DOHH2 (cell line): ENCODE measurements around the gene IL17A.

Source experiments
- H3F3A ChIP-seq: fragments of 200-600 bp; sonication (generic), shearing (Covaris generic); 2 replicates; pipeline ENCODE4 v1.6.0; 2016; ENCODE audit warnings: antibody characterized with exemption, mild to moderate bottlenecking; ENCODE audit not compliant: control insufficient read depth, insufficient read depth
- H3K27ac ChIP-seq: fragments of 200-600 bp; sonication (generic); 2 replicates; pipeline ENCODE4 v1.5.1; 2014; ENCODE audit warnings: low read depth, mild to moderate bottlenecking, low read length, moderate library complexity
- H3K27me3 ChIP-seq: fragments of 200-600 bp; sonication (generic); 2 replicates; pipeline ENCODE4 v1.6.1; 2014; ENCODE audit warnings: mild to moderate bottlenecking, low read length, mixed read lengths; ENCODE audit not compliant: control insufficient read depth
- H3K36me3 ChIP-seq: fragments of 200-600 bp; sonication (generic); 2 replicates; pipeline ENCODE4 v1.6.1; 2014; ENCODE audit warnings: mild to moderate bottlenecking, low read length, moderate library complexity, mixed read lengths; ENCODE audit not compliant: control insufficient read depth
- H3K4me1 ChIP-seq: fragments of 200-600 bp; sonication (generic); 2 replicates; pipeline ENCODE4 v1.6.1; 2014; ENCODE audit warnings: mild to moderate bottlenecking, low read length, mixed read lengths; ENCODE audit not compliant: control insufficient read depth
- H3K4me2 ChIP-seq: fragments of 200-600 bp; sonication (generic); 2 replicates; pipeline ENCODE4 v1.6.0; 2014; ENCODE audit warnings: mild to moderate bottlenecking, low read length, moderate library complexity
- H3K4me3 ChIP-seq: fragments of 200-600 bp; sonication (generic); 2 replicates; pipeline ENCODE4 v1.5.1; 2014; ENCODE audit warnings: mild to moderate bottlenecking, low read length, mixed read lengths
- H3K79me2 ChIP-seq: fragments of 200-600 bp; sonication (generic); 2 replicates; pipeline ENCODE4 v1.6.1; 2014; ENCODE audit warnings: mild to moderate bottlenecking, low read length, mixed read lengths; ENCODE audit not compliant: control insufficient read depth
- H3K9me2 ChIP-seq: fragments of 200-600 bp; sonication (generic); replicated peaks from 2 replicates; pipeline ENCODE4 v1.6.1; 2014; ENCODE audit warnings: mild to moderate bottlenecking, low read length, mixed read lengths; ENCODE audit not compliant: control insufficient read depth
- H3K9me3 ChIP-seq: fragments of 200-600 bp; sonication (generic); 2 replicates; pipeline ENCODE4 v1.6.1; 2014; ENCODE audit warnings: antibody characterized with exemption, low read length, mixed read lengths; ENCODE audit not compliant: control insufficient read depth, insufficient read depth
- H4K20me1 ChIP-seq: fragments of 200-600 bp; sonication (generic); 2 replicates; pipeline ENCODE4 v1.6.0; 2014; ENCODE audit warnings: low read depth, mild to moderate bottlenecking, antibody characterized with exemption, low read length, moderate library complexity; ENCODE audit not compliant: control insufficient read depth, insufficient read depth
- EZH2phosphoT487 ChIP-seq: fragments of 200-600 bp; sonication (generic); IDR thresholded peaks from 2 replicates; pipeline ENCODE4 v1.6.1; 2017; ENCODE audit warnings: borderline replicate concordance, mild to moderate bottlenecking, antibody characterized with exemption, low read length, moderate library complexity, mixed read lengths
- TF ChIP-seq, protein P1 (sequence below): fragments of 200-600 bp; sonication (generic); IDR thresholded peaks from one replicate; pipeline ENCODE4 v1.5.1; 2014; ENCODE audit warnings: antibody characterized with exemption, mild to moderate bottlenecking, low read depth, low read length; ENCODE audit not compliant: poor library complexity, severe bottlenecking

The IL17A gene

DNA sequence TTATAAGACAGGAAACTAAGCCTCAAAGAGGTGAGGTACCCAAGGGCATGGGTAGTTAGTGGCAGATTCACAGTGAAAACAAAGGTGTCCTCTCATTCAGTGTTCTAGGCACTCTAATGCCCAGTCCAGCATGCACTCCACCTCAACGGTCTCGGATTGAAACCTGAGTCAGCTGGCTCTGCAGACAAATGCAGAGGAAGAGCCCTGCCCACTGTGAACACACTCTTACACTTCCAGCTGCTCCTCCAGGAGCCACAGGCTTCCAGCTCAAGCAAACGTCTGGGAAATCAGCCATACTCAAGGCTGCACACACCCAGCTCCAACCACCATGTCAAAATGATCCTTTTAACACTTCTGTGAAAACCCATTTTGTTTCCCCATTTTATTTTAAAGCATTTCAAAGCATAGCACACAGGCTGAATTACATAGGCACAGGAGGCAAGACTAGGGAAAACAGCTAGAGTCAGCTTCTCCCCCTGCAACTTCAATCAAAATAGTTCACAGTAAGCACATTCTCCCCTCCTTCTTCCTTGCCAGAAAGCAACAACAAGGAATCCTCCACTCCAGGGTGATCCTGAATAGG, 3.0 kb upstream of the IL17A start:
- H3K27me3 ChIP-seq = peaks cover 10% of the 10 kb centered on the region; the same call in 1 of the 2 replicates
- no peaks in the 10 kb centered on the region for H3K79me2 ChIP-seq
- H3K9me2 ChIP-seq = no peaks in the 10 kb centered on the region; the same call in 1 of the 2 replicates
- H3F3A ChIP-seq = no peaks in the 10 kb centered on the region
- H3K4me1 ChIP-seq = no peaks in the 10 kb centered on the region
- H3K4me3 ChIP-seq = no peak overlapping the region
- TF ChIP-seq, protein P1, sequence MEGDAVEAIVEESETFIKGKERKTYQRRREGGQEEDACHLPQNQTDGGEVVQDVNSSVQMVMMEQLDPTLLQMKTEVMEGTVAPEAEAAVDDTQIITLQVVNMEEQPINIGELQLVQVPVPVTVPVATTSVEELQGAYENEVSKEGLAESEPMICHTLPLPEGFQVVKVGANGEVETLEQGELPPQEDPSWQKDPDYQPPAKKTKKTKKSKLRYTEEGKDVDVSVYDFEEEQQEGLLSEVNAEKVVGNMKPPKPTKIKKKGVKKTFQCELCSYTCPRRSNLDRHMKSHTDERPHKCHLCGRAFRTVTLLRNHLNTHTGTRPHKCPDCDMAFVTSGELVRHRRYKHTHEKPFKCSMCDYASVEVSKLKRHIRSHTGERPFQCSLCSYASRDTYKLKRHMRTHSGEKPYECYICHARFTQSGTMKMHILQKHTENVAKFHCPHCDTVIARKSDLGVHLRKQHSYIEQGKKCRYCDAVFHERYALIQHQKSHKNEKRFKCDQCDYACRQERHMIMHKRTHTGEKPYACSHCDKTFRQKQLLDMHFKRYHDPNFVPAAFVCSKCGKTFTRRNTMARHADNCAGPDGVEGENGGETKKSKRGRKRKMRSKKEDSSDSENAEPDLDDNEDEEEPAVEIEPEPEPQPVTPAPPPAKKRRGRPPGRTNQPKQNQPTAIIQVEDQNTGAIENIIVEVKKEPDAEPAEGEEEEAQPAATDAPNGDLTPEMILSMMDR = no peak
- TF ChIP-seq EZH2phosphoT487 = no peak
- H3K4me2 ChIP-seq = no peak overlapping the region
- H4K20me1 ChIP-seq = no peaks in the 10 kb centered on the region
- H3K36me3 ChIP-seq = no peaks in the 10 kb centered on the region
- H3K27ac ChIP-seq = no peak overlapping the region
- H3K9me3 ChIP-seq = no peaks in the 10 kb centered on the region

DNA sequence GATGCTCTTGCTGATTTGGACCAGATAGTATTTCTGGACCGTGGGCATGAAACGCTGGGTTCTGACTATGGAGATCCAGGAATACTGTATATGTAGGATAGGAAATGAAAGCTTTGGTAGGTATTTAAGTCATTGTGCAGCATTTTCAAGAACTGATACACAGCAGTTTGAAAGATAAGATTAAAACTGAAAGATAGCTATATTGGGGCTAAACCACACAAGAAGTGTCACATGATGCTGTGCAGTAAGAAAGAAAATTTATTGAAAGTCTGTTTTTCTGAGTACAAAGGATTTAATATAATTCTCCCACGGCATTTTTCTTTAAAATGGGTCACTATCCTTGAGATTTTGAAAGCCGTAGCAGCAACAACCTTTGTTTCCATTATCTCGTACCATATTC, 305 bp downstream of the IL17A start:
- Histone ChIP-seq H3K79me2 (no peaks in the 10 kb centered on the region), H4K20me1 (no peaks in the 10 kb centered on the region), H3K36me3 (no peaks in the 10 kb centered on the region), H3K4me1 (no peaks in the 10 kb centered on the region), H3K4me3 (no peak overlapping the region), H3F3A (no peaks in the 10 kb centered on the region), H3K9me3 (no peaks in the 10 kb centered on the region), H3K4me2 (no peak overlapping the region), H3K9me2 (no peaks in the 10 kb centered on the region; the same call in 1 of the 2 replicates), H3K27me3 (0 out of 2 replicates have a peak, but pooled peaks cover 10% of the 10 kb centered on the region), H3K27ac (no peak overlapping the region)
- no peak for TF ChIP-seq EZH2phosphoT487
- TF ChIP-seq, protein P1 = no peak

DNA sequence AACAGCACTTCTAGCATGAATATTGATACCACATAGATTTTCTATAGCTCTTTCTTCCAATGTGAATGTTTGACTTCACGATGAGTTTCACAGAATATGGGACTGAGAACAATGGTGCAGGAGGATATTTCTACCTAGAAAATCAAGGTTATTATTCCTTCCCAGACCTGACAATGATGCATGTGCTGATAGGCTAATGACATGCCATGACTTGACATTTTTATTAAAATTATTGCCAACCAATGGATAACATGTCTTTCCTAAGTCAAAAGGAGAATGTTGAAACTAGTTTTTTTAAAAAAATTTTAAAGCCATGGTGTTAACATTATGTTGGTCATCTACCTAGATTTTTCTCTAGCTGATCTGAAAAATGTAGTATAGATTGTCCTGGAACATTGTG, 923 bp downstream of the IL17A start:
- no peak overlapping the region for H3K4me2 ChIP-seq
- no peak overlapping the region for H3K4me3 ChIP-seq
- no peaks in the 10 kb centered on the region; the same call in 1 of the 2 replicates for H3K9me2 ChIP-seq
- H3K27me3 ChIP-seq = 0 out of 2 replicates have a peak, but pooled peaks cover 10% of the 10 kb centered on the region
- no peaks in the 10 kb centered on the region for H3F3A ChIP-seq
- no peak overlapping the region for H3K27ac ChIP-seq
- H3K4me1 ChIP-seq = no peaks in the 10 kb centered on the region
- no peaks in the 10 kb centered on the region for H3K36me3 ChIP-seq
- no peaks in the 10 kb centered on the region for H4K20me1 ChIP-seq
- no peaks in the 10 kb centered on the region for H3K79me2 ChIP-seq
- TF ChIP-seq, protein P1 = no peak
- TF ChIP-seq EZH2phosphoT487 = no peak
- H3K9me3 ChIP-seq = no peaks in the 10 kb centered on the region
